Lung (tissue), 13 donors: ENCODE measurements around the gene TMEM234. TPM values are rescaled to one million over a fixed set of nuclear protein-coding genes. Genes with fewer than 3 reads are reported as not detected.
A peak's percentile ranks its signal among the peaks of the same experiment; 100 is the strongest.

ENCODE experiments used
- ATAC-seq: fragments of 200-7000 bp; cut with Tn5 transposase; one replicate; pipeline ENCODE4 v1.9.1; 2020; ENCODE audit warnings: moderate number of reproducible peaks; ENCODE audit not compliant: insufficient read depth, low FRiP score
- DNase-seq, 3 donors: peaks; one replicate each; pipeline ENCODE4 v3.0.0-alpha.2; 2013 to 2017
- H3K27ac ChIP-seq, 2 donors: one replicate each; pipeline ENCODE4 v1.5.1; 2013; ENCODE audit warnings: mild to moderate bottlenecking in 2 of 2, moderate library complexity in 2 of 2, control low read depth in 1 of 2, inconsistent platforms in 1 of 2, low read depth in 1 of 2, low read length in 1 of 2
- H3K27me3 ChIP-seq, 3 donors: one replicate each; pipeline ENCODE4 v1.5.1; 2013; ENCODE audit warnings: low read length in 2 of 3; ENCODE audit not compliant: control insufficient read depth in 3 of 3, insufficient read depth in 3 of 3
- H3K36me3 ChIP-seq, 4 donors: one replicate each; pipeline ENCODE4 v1.5.1; 2013; ENCODE audit warnings: low read length in 4 of 4, mild to moderate bottlenecking in 1 of 4, moderate library complexity in 1 of 4; ENCODE audit not compliant: control insufficient read depth in 4 of 4, insufficient read depth in 4 of 4
- H3K4me1 ChIP-seq, 5 donors: one replicate each; pipeline ENCODE4 v1.5.1; 2013; ENCODE audit warnings: low read length in 5 of 5, mild to moderate bottlenecking in 2 of 5, moderate library complexity in 1 of 5; ENCODE audit not compliant: control insufficient read depth in 5 of 5, insufficient read depth in 5 of 5
- H3K4me3 ChIP-seq: one replicate; pipeline ENCODE4 v1.5.1; 2013; ENCODE audit warnings: mild to moderate bottlenecking, control low read depth, moderate library complexity
- H3K9ac ChIP-seq, 2 donors: one replicate each; pipeline ENCODE4 v1.5.1; 2013; ENCODE audit warnings: low read length in 2 of 2, control low read depth in 1 of 2; ENCODE audit not compliant: insufficient read depth in 1 of 2
- H3K9me3 ChIP-seq, 4 donors: one replicate each; pipeline ENCODE4 v1.5.1; 2013; ENCODE audit warnings: low read length in 3 of 4, mild to moderate bottlenecking in 1 of 4, moderate library complexity in 1 of 4; ENCODE audit not compliant: control insufficient read depth in 4 of 4, insufficient read depth in 3 of 4
- WGBS, 2 donors: extraction: QIAGEN DNeasy Blood & Tissue Kit; methylation state at CpG; one replicate each; pipeline ENCODE4 v1.1.7; 2013; 5-methylcytosine and 5-hydroxymethylcytosine counted together
- polyA plus RNA-seq, 2 donors: library from polyadenylated mRNA; stranded (reverse); fragments of 200-250 nt; gene quantifications; one replicate each; pipeline ENCODE4 v1.2.1, GENCODE V29; 2013
- small RNA-seq: library from RNA; depleted of rRNA; stranded (forward); fragments of <200 nt; gene quantifications from one replicate; pipeline ENCODE3, GENCODE V24; 2014; ENCODE audit warnings: low replicate concordance
- total RNA-seq, 2 donors: library from RNA; depleted of rRNA in 1 of 2; stranded (reverse); fragments of >200 nt in 1 of 2; gene quantifications; one replicate each; pipeline ENCODE4 v1.2.1, GENCODE V29; 2014 to 2021
- TF ChIP-seq, protein P1 (sequence below): IDR thresholded peaks from 2 replicates; pipeline ENCODE4 v1.5.1; 2012; ENCODE audit warnings: mild to moderate bottlenecking; ENCODE audit errors: control extremely low read depth, extremely low read depth
- donor health status: control.
- donor health status: control.
- donor health status: Bipolar disorder and iron deficiency.
- donor health status: healthy.
- donor health status: DM: yes; HTN: yes; CAD: no.

The TMEM234 gene
- total and polyA plus RNA-seq, 4 donors = 17.1 to 30.2 (median 23.6) TPM

DNA sequence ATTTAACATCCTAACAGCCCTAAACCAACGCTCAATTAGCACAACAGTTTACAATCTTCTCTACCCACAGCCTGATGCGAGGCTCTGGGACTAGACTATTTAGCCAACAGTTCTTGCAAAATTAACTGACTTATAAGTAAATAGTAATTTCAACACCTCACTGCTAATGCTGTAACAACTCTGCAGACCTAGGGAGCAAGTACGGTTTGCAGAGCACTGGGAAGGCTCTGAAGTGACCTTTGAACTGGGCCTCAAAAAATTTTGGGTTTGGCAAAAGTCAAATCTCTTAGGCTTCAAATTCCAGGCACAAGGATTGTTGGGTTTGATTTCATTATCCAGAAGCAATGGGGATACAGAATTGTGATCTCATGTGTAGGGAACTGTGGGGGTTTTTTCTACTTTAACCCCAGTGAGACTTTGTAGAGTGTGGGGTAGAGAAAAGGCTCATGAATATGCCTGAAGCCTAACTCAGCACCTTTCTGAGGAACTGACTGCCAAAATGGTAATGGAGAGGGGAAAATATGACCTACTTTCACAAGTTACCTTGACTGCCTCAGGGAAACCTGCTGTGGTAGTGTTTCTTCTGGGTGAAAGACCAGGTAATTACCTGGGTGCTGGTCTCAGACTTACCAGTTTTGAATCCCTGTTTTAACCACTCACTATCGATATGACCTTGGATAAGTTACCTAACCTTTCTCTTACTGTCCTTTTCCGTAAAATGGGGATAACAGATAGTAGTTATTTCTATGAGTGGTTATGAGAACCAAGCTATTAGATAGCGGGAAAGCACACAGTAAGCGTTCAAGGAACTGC, 43.6 kb downstream of the TMEM234 start:
- no peak for DNase-seq
- no peak for ATAC-seq
- TF ChIP-seq, protein P1, sequence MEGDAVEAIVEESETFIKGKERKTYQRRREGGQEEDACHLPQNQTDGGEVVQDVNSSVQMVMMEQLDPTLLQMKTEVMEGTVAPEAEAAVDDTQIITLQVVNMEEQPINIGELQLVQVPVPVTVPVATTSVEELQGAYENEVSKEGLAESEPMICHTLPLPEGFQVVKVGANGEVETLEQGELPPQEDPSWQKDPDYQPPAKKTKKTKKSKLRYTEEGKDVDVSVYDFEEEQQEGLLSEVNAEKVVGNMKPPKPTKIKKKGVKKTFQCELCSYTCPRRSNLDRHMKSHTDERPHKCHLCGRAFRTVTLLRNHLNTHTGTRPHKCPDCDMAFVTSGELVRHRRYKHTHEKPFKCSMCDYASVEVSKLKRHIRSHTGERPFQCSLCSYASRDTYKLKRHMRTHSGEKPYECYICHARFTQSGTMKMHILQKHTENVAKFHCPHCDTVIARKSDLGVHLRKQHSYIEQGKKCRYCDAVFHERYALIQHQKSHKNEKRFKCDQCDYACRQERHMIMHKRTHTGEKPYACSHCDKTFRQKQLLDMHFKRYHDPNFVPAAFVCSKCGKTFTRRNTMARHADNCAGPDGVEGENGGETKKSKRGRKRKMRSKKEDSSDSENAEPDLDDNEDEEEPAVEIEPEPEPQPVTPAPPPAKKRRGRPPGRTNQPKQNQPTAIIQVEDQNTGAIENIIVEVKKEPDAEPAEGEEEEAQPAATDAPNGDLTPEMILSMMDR = no peak
- no peaks in the 10 kb centered on the region for H3K9me3 ChIP-seq
- H3K4me1 ChIP-seq = peaks cover 2 to 23% (median 11%) of the 10 kb centered on the region in 5 donors
- H3K4me3 ChIP-seq = no peak overlapping the region
- H3K9ac ChIP-seq = peak overlapping the region in 1 of 2 donors; percentile 65
- H3K27ac ChIP-seq = peak overlapping the region; percentile 96
- peaks cover 1 to 14% (median 4%) of the 10 kb centered on the region in 4 donors for H3K36me3 ChIP-seq
- WGBS, 2 donors = 59 to 74% methylated on average over 7 of the region's 7 CpGs
- H3K27me3 ChIP-seq = no peaks in the 10 kb centered on the region

DNA sequence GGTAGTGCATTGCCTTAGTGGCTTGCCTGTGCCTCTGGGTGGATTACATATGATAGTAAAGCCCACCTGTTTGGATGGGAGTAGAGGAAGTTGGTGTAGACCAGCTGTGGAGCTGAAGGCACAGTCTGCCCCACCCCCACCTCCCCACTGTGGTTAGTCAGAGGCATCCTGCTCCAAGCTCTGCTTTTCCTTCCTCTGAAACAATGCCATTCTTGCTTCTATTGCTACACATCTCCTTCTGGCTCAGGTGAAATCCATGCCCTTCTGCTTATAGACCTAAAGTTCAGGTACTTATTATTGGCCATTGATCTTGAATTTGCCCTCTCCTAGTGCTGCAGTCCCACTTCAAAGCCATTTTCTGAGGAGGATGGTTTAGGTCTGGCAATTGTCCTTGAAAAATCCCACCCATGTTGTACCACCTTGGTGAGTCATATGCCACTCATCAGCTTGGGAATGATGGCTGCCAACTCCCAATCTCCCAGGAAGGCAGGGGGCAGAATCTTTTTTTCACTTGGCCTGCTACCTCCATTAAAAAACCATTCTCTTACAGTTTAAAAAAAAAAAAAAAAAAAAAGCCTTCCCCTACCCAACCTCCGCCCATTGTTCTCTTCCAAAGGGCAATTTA, 49.4 kb downstream of the TMEM234 start:
- H3K36me3 ChIP-seq = peaks cover 20 to 34% (median 29%) of the 10 kb centered on the region in 4 donors
- no peak overlapping the region for H3K9ac ChIP-seq
- DNase-seq (no peak), ATAC-seq (no peak)
- no peak overlapping the region for H3K4me3 ChIP-seq
- 93 to 100% methylated on average over 1 of the region's 1 CpG for WGBS, 2 donors
- no peaks in the 10 kb centered on the region for H3K27me3 ChIP-seq
- no peak overlapping the region for H3K27ac ChIP-seq
- H3K9me3 ChIP-seq = no peaks in the 10 kb centered on the region
- H3K4me1 ChIP-seq = no peaks in the 10 kb centered on the region
- TF ChIP-seq, protein P1 = no peak

DNA sequence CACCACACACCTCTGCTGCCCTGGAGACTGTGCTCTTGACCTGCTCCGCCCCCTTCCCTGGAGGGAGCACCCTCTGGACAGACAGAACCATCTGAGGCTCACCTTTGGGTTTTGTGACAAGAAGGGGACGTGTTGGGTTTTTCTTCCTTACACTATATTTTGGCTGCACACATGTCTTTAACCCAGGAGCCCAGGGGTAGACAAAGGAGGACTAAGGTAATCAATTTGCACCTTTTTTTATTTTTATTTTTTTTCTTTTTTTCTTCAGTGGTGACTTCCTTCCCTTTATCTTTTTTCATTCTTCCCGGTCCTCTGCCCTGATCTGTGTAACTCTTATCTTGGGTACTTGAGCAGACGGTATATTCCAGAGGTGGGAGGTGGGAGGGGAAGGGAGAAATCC, 51.2 kb downstream of the TMEM234 start:
- H3K27me3 ChIP-seq = no peaks in the 10 kb centered on the region
- no peak overlapping the region for H3K4me3 ChIP-seq
- 78% methylated on average over 4 of the region's 4 CpGs for WGBS, 2 donors
- DNase-seq (no peak), ATAC-seq (no peak)
- no peak overlapping the region for H3K27ac ChIP-seq
- no peak overlapping the region for H3K9ac ChIP-seq
- no peaks in the 10 kb centered on the region for H3K4me1 ChIP-seq
- H3K9me3 ChIP-seq = no peaks in the 10 kb centered on the region
- TF ChIP-seq, protein P1 = no peak
- peaks cover 31 to 44% (median 34%) of the 10 kb centered on the region in 4 donors for H3K36me3 ChIP-seq

Small RNA genes within 50 kb of the gene (small RNA-seq; reads per million reads assigned to genes)
- not detected for gene RF00017

Other genes with a start within 250 kb of the TMEM234 start
- 100 to 1,000 TPM; 104 to 138 TPM for gene KHDRBS1, start 208.5 kb downstream of the TMEM234 start, total RNA-seq
- 10 to 100 TPM; 51.7 to 60.6 TPM for gene KHDRBS1, start 208.5 kb downstream of the TMEM234 start, polyA plus RNA-seq
- 10 to 100 TPM in 1 of 2 donors, 1 to 10 TPM in 1; 7.6 to 23.8 TPM for gene TMEM39B, start 149.4 kb downstream of the TMEM234 start, total RNA-seq
- 10 to 100 TPM; 12.3 to 14.8 TPM for gene TMEM39B, start 149.4 kb downstream of the TMEM234 start, polyA plus RNA-seq
- gene KPNA6, start 114.3 kb downstream of the TMEM234 start, total RNA-seq = 10 to 100 TPM; 35.1 to 54.0 TPM
- 10 to 100 TPM in 1 of 2 donors, 1 to 10 TPM in 1; 7.9 to 11.3 TPM for gene KPNA6, start 114.3 kb downstream of the TMEM234 start, polyA plus RNA-seq
- gene TXLNA, start 42.7 kb downstream of the TMEM234 start, total RNA-seq = 10 to 100 TPM; 39.1 to 55.6 TPM
- 10 to 100 TPM; 22.2 to 22.8 TPM for gene TXLNA, start 42.7 kb downstream of the TMEM234 start, polyA plus RNA-seq
- 10 to 100 TPM in 1 of 2 donors, 1 to 10 TPM in 1; 4.4 to 12.5 TPM for gene CCDC28B, start 21.8 kb downstream of the TMEM234 start, total RNA-seq
- 1 to 10 TPM; 5.6 to 5.8 TPM for gene CCDC28B, start 21.8 kb downstream of the TMEM234 start, polyA plus RNA-seq
- 1 to 10 TPM; 2.4 to 3.8 TPM for gene IQCC, start 16.7 kb downstream of the TMEM234 start, total RNA-seq
- gene IQCC, start 16.7 kb downstream of the TMEM234 start, polyA plus RNA-seq = 1 to 10 TPM; 1.6 to 2.5 TPM
- 1 to 10 TPM; 7.2 to 10.0 TPM for gene DCDC2B, start 13.3 kb downstream of the TMEM234 start, total RNA-seq
- 1 to 10 TPM; 3.5 to 4.3 TPM for gene DCDC2B, start 13.3 kb downstream of the TMEM234 start, polyA plus RNA-seq
- 100 to 1,000 TPM in 1 of 2 donors, 10 to 100 TPM in 1; 81.0 to 153 TPM for gene EIF3I, start 54 bp upstream of the TMEM234 start, total RNA-seq
- 100 to 1,000 TPM; 218 to 255 TPM for gene EIF3I, start 54 bp upstream of the TMEM234 start, polyA plus RNA-seq
- gene FAM167B, start 24.9 kb upstream of the TMEM234 start, total RNA-seq = 1 to 10 TPM; 2.6 to 5.4 TPM
- 10 to 100 TPM in 1 of 2 donors, 1 to 10 TPM in 1; 5.9 to 30.5 TPM for gene FAM167B, start 24.9 kb upstream of the TMEM234 start, polyA plus RNA-seq
- 1 to 10 TPM; 3.5 to 8.9 TPM for gene LCK, start 28.9 kb upstream of the TMEM234 start, total RNA-seq
- gene LCK, start 28.9 kb upstream of the TMEM234 start, polyA plus RNA-seq = 1 to 10 TPM; 2.4 to 5.0 TPM
- 10 to 100 TPM; 66.2 to 90.4 TPM for gene HDAC1, start 69.7 kb upstream of the TMEM234 start, total RNA-seq
- 10 to 100 TPM; 47.3 to 78.8 TPM for gene HDAC1, start 69.7 kb upstream of the TMEM234 start, polyA plus RNA-seq
- gene MARCKSL1, start 113.9 kb upstream of the TMEM234 start, total RNA-seq = 10 to 100 TPM; 37.9 to 78.4 TPM
- gene MARCKSL1, start 113.9 kb upstream of the TMEM234 start, polyA plus RNA-seq = 10 to 100 TPM; 28.4 to 41.2 TPM
- gene FAM229A, start 140.1 kb upstream of the TMEM234 start, total RNA-seq = 1 to 10 TPM; 2.2 to 7.0 TPM
- 1 to 10 TPM; 3.2 to 7.2 TPM for gene FAM229A, start 140.1 kb upstream of the TMEM234 start, polyA plus RNA-seq
- 1 to 10 TPM in 1 of 2 donors, under 1 TPM in 1; 0.46 to 1.4 TPM for gene TSSK3, start 140.2 kb upstream of the TMEM234 start, total RNA-seq
- gene TSSK3, start 140.2 kb upstream of the TMEM234 start, polyA plus RNA-seq = 1 to 10 TPM in 1 of 2 donors, under 1 TPM in 1; 0.37 to 1.0 TPM
- gene BSDC1, start 172.1 kb upstream of the TMEM234 start, total RNA-seq = 10 to 100 TPM; 58.7 to 80.5 TPM
- 10 to 100 TPM; 32.8 to 38.0 TPM for gene BSDC1, start 172.1 kb upstream of the TMEM234 start, polyA plus RNA-seq
- under 1 TPM; 0.03 to 0.09 TPM for gene ZBTB8B, start 242.7 kb upstream of the TMEM234 start, total RNA-seq
- under 1 TPM; under 0.01 to 0.02 TPM for gene ZBTB8B, start 242.7 kb upstream of the TMEM234 start, polyA plus RNA-seq